Stimulated activated CD4-positive, alpha-beta T cell treated with anti-CD3 and anti-CD28 coated beads, Interleukin-2, amount 100 ng/mL, for 4 hours (primary cell): ENCODE results near the gene STAT4.
A peak's percentile ranks its signal among the peaks of the same experiment; 100 is the strongest.
"Not testable (repeated sequence)": the region's sequence is repeated elsewhere in the genome, so short reads cannot be mapped to it uniquely, and the experiment has no call there.

Source experiments
- DNase-seq: peaks from one replicate; pipeline ENCODE4 v3.0.0-alpha.2; 2020; ENCODE audit warnings: low read depth

STAT4 gene

DNA sequence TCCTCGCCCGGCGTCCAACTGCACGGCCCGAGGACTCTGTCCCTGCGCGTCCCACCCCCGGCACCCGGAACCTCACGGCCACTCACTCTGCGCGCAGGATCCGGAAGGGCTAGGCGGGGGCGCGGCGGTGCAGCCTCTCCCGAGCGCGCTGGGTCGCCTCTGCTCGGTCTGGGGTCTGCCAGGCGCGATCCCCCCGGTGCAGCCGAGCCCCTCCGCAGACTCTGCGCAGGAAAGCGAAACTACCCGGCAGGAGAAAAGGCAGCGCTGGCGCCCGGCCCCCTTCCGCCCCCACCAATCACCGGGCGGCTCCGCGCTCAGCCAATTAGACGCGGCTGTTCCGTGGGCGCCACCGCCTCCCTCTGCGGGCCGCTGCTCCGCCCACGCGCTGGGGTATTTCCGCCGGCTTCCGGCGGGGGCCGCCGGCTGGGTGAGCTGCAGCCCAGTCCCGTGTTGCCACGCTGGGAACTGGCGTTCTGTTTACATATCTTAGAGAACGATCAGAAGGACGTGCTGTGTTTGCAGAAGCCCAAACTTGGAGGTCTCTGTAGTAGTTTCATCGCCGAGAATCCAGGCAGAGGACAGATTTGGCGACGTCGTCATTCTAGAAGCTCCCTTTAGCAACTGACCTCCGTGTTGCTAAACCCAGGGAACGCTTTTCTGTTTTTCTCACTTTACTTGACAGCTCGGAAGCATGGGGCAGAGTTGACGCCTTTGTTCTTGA lies 136.7 kb downstream of the STAT4 start, which contains the start of gene STAT1:
TSS of gene STAT1 (minus strand) at position 240 of the 721 bp plus-strand sequence. CDS start 4,168 bp downstream, outside the sequence.
- DNase-seq: peak; percentile 95

DNA sequence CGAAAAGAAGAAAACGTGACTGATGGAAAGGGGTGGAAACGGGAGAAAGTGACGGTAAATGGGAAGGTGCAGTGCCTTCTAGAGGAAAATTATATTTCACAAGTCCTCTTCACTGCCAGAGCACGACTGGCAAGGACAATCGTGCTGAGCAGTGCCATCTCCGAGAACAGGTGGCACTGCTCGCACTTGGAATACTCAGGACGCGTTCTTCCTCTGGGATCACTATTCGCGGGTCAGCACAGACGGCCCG lies 137.2 kb downstream of the STAT4 start:
- no peak for DNase-seq

DNA sequence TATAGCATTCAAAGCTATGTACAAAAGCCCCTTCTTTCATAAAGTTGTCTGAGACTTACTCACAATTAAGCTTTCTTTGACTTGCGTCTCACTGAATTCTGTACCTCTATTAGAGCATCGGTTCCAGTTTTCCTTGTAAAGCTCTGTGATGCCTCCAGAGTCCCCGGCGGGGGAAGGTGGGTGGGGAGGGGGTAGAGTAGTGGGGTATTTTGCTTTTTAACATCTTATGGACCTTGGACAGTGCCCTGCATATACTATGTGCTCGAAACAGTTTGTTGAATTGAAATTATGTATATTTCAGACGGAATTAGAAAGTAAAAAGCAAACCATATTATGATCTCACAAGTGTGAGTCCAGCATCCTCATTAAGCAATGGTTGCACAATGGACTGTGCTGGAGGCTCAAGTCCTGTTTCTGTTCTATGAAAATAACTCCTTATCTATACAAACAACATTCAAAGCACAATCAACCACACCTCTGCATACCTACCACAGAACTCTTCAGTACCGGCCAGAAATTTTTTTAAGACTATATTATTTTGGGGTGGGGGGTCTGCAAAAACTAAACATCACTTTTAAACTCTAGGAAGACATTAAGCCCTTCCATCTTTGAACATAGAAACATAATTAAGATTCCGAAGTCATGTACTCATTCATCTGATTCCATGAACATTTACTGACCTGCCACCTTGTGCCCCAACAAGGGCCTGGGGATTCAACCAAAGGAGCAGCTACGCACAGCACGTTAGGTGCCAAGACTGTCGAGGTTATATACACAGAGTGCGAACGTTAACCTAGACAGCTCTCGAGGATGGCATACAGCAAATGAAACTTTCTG lies 137.7 kb downstream of the STAT4 start:
- DNase-seq: no peak

DNA sequence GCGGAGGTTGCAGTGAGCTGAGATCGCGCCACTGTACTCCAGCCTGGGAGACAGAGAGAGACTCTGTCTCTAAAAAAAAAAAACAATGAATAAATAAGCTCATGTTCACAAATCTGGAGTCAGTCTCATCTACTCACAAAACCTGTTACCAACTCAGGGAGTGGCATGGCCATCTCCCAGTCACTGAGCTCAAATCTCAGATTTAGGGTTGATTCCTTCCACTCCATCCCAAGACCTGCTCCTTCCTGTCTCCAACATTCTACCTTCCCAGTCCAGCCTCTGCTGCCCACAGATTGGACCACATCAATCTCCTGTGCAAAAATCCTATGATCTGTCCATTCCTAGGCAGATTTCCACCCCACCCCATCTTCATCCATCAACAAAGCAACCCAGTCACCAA lies 138.4 kb downstream of the STAT4 start:
- DNase-seq: no peak

DNA sequence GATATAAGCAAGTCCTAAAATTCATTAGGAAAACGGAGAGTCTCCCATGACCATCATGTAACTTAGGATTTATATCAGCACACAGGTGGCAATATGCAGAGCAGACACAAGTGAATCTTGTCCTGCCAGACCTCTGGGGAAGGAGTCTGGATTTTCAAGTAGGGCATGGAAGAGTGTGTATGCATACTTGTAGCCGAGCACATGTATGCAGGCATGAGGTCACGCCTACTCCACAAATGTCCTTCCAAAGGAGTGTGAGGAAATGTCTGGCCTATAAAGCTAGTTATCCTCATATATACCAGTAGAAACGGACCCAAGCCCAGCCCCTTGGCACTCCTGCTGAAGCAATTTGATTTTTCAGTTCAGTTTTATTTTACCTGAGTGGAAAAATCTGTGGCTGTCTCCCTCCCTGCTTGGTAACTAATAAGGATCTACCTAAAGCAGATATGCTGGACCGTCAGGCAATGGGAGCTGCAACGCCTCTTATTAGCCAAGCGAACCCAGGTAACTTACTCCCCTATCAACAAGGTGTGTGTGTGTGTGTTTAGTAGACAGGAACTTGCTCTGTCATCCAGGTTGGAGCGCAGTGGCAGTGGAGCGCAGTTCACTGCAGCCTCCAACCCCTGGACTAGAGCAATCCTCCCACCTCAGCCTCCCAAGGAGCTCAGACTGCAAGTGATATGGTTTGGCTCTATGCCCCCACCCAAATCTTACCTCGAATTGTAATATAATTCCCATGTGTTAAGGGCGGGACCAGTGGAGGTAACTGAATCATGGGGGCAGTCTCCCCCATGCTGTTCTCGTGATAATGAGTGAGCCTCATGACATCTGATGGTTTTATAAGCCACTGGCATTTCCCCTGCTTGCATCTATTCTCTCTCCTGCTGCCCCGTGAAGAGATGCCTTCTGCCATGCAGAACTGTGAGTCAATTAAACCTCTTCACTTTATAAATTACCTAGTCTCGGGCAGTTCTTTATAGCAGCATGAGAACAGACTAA lies 139.6 kb downstream of the STAT4 start:
- DNase-seq: no peak

DNA sequence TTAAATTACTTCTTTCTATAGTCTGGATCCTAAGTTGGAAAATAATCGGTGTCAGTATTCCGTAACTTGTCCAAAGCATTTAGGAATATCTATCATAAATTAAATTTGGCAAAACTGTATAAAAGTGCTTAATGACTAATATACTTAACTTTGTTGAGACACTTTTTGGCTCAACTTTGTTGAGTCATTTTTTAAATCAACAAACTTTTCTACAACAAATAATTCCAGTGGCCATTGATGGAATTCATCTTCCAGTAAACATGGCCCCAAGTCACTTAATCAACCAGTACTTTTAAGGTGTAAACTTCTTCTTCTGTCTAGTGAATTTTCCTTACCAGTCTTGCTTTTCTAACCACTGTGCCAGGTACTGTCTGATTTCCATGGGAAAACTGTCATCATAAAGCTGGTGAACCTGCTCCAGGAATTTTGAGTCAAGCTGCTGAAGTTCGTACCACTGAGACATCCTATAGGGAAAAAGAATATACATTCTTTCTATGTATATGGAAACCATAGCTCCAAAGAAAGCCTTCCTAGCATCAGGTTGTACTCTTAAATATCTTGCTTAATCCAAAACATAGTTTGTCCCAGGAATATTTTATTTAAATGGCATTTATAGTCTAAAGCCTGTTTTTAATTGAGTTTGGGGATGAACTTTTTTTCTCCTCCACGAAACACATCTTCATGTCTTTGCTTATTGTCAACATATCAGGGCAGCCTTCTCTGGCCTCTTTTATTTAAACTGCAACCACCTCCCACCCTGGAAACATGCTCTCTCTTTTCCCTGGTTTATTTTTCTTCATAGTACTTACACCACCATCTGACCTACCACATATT lies 141.0 kb downstream of the STAT4 start:
- no peak for DNase-seq

DNA sequence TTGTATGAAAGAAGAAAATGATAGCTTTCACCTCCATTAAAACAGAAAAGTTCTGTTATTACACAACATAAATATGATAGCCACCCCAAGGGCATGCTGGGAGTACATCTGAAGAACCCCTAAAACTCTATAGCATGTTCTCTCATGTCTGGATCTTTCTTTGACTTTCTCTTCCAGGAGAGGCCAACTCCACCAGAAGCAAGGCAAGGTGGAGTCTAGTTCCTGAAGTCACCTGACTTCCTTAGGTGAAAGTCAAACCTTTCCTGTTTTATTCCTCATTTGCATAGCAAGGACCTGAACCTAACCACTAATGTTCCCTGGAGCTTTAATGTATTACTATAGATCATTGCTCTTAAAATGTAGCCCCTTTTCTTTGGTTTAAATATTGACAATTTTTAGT lies 142.5 kb downstream of the STAT4 start:
- DNase-seq: no peak

DNA sequence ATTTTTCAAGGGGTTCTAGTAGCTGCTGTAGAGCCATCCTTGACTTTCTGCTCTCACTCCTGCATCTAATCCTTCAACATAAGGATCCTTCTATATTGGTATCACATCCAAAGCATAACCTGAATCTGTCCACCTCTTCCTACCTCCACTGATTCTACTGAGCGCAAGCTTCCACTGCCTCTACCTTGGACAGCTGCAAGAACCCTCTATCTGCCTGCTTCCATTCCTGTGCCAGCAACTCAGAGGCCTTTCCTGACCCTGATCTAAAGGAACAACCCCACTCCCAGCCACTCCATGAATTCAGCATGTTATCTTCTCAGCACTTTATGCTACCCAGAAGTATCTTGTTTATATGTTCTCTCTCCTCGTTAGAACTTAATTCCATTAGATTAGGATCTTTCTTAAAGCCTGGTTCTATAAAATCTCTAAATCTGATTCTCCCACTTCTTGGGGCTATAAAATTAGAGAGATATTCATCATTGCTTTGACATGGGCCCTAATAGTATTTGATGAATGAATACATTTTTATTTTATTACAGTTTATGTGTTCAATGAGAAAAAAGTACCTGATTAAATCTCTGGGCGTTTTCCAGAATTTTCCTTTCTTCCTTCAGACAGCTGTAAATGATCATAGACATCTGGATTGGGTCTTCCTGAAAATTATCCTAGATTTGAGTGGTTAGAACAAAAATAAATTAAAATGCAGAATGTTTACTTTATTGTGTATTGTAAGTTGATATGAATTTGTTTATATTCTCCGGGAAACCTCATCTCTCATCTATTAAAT lies 143.6 kb downstream of the STAT4 start:
- DNase-seq: no peak

DNA sequence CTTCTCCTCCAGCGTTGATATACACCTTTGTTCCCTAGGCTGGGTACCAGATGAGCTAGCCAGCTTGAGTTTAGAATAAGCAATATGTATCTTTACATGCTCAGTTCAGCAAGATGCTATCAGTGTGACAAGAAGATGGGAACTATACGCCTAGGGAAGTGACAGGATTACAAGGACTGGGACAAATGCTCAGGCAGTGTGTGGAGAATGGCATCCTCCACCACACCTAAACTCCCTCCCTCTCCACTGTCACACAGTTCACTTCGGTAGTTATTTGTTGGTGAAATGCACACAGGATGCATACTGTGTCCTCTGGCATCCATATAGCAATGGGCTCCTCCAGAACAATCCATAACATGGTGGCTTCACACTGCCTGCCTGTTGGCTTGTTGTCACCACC lies 144.5 kb downstream of the STAT4 start:
- no peak for DNase-seq

DNA sequence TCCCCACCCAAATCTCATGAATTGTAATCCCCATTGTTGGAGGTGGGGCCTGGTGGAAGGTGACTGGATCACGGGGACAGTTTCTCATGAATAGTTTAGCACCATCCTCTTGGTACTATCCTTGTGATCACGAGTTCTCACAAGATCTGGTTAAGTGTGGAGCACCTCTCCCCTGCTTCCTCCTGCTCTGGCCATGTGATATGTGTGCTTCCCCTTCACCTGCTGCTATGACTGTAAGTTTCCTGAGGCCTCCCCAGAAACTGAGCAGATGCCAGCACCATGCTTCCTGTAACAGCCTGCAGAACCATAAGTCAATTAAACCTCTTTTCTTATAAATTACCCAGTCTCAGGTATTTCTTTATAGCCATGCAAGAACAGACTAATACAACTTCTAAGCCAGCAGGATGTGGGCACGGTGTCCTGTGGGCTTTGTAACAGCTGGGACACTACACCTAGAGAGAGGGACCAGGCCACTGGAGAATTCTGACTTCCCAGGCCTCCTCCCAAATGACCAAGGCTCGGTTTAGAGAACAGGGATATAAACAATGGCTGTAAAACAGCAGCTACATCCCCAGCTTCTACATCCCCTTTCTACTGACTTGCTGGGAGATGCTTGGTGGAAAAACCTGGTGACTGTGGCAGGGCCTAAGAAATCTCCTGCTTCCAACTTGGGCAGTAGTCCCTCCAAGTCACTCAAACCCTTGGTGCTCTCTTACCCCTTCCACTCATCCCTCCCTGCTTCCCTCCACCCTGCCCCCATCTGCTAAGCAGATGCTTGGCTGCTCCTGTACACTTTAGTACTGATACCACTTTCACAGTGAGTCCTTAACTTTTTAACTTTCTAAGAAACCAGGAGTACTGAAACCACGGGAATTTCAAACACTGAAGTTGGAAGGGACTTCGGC lies 147.1 kb downstream of the STAT4 start:
- no peak for DNase-seq

DNA sequence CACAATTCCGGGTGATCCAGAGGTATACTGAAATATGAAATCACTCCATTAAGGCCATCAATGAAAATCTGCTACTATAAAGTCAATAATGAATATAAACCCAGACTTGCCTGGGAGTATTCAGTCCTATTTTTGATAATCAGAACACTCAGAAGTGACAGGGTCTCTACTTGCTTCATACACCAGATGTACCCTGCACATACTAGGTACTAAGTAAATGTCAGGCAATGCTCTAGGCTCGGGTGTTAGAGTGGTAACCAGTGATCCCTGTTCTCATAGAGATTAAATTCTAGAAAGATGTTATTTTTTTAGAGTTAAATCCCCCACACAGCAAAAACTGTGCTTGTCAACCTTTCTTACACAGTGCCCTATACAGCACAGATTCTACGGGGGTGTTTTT lies 149.2 kb downstream of the STAT4 start:
- no peak for DNase-seq

DNA sequence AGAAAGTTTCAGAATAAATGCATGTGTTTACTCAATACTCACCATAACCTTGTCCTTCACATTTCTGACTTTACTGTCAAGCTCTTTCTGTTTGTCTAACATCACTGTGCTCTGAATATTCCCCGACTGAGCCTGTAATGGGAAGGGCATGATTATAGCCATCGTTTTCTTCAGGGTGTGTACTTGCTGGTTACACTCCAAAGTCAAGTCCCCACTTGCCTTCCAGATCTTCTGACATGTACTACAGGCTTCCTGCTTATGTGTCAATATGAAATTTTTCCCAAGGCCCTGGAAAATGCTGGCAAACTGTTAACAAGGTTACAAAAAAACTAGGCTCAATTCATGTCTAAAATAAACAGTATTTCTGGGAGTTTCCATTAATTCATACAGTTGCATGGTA lies 149.8 kb downstream of the STAT4 start:
- no peak for DNase-seq

DNA sequence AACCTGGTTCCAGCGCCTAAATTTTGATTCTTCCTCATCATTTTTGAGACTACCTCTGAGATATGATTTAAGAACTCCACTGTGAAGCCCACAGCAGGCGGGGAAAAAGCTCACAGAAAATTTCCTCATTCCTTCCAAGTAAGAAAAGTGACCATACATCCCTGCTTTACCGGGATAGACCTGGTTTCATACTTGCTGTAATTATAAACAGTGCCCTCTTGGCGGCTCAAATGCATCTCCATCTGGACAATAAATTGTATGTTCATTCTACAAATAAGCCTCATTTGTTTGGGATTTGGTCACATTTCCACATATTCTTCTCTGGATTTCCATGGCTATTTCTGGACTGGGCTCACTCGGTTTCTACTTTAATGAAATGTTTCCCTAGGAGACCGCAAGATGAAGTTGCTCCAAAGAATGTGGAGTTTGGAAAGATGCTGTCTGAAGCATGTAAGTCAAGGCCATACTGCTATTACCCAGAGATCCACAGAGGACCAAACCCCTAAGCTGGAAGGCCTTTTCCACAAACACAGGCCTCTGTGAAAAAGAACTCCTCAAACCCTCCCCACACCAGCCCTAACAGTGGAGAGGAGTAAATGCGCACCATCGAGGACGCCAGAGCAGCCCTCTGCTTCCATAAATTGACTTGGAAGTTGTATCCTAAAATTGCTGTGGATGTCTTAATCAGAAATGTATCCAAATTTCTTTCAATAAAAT lies 150.7 kb downstream of the STAT4 start:
- no peak for DNase-seq

DNA sequence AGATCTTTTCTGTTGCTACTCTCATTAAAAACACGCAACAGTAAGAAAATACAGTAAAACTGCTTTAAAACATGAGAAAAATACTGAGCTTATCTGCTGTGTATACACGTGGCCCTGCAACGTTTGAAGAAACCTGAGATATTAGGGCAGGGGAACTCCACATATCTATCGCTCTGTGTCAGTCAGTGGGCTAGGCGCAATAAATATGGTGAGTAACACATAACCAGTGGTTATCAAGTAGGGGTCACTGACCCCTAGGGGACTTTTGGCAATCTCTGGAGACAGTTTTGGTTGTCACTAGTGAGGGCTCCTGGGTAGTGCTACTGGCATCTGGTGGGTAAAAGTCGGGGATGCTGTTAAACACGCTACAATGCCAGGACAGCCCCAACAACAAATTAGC lies 151.7 kb downstream of the STAT4 start:
- no peak for DNase-seq

DNA sequence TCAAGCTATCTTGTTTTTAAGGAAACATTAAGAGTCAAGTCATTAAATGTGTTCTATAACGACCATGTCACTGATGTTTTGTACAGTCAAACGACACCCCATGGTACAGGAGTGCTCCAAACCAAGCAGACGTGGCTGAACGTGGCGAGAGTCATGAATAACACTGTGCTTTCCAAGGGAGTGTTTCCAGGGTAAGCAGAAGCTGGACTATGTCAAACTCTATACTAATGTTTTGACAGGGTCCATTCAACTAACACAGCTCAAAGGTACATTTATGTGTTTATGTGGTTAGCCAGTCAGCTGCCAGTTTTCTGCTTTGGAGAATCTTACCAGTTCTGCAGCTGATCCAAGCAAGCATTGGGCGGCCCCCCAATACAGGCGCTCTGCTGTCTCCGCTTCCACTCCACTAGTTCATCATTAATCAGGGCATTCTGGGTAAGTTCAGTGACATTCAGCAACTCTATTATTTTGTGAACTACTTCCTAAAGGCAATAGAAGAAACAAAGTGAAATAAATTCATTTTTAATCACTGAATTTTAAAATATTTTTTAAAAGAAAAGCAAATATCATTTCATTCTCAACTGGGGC lies 153.2 kb downstream of the STAT4 start:
- no peak for DNase-seq

DNA sequence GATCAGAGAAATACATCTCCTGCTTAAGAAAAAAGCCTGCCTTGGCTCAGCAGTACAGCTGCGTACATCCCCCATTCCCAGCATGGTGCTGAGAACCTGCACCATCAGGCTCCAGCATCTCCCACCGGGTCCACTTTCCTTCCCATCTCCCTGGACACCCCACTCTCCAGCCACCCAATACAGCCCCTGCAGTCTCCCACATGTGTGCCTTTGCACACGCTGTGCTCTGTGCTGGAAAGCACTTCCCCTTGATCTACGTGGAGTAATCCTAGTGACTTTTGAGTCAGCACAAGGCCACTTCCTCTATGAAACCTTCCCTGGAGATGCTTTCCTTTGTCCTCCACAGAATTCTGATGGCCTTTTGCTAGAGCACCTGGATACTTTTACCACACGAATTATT lies 153.8 kb downstream of the STAT4 start:
- no peak for DNase-seq

DNA sequence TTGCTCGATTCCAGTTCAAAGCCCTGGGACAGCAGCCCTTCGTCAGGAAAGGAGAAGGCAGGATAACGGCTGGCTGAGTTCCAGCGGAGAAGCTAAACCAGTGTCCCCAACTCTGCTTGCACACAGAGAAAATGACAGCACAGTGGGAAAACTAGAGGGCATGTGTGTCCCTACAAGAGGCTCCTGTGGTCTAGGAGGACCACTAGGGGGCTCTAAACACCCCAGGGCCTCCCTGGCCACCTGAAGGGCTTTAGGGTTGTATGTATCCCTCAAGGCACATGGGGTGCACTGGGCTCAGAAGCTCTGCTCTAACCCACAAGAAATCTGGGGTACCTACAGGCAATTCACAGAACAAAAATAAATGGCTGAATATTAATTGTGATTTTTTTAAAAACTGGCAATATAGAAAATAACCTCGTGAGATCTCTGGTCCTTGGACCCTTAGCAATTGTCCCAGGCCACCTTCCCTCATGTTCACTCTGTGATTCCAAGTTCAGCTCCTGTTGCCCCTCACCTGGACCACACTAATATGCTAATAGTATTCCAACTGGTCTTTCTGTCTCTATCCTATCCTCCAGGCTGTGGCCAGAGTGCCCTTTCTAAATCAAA lies 154.4 kb downstream of the STAT4 start:
- DNase-seq: no peak

DNA sequence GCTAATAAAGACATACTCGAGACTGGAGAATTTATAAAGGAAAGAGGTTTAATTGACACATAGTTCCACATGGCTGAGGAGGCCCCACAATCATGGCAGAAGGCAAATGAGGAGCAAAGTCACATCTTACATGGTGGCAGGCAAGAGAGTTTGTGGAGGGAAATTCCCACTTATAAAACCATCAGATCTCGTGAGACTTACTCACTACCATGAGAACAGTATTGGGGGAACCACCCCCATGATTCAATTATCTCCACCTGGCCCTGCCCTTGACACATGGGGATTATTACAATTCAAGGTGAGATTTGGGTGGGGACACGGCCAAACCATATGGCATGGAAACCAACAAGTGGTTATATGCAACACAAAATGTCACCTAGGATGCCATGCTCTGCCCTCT lies 155.5 kb downstream of the STAT4 start:
- not testable (repeated sequence) for DNase-seq
